ENCODE data around the gene C6orf47. TPM values are rescaled to one million over a fixed set of nuclear protein-coding genes. Genes with fewer than 3 reads are reported as not detected.

The C6orf47 gene
- total and polyA plus RNA-seq, 10 of the 15 experiments (the other 5 are each of a cell fraction or from before 2014, with no cell fraction given) = 0.16 to 20.4 (median 17.3) TPM; not detected in 1

DNA sequence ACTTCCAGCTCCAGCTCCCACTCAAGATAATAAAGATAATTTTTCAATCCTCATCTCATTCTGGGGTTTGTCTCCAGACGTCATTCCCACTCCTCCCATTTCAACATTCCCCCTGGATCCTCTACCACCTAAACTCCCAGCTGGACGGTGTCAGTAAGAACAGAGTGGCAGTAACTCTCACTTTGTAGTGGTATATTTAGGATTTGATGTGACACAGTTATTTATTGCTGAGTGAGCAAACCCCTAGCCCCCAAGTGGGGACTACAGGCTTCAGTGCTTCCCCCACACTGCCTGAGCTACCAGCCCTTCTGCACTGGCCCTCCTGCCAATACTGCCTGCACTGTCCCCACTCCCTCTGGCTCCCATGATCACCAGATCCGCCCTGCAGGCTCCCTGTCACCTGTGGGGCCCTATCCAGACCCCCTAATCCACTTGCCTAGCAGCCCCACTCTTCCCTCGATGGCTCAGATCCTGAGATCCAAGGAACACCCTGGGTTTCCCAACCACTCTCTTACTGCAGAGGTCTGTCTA lies 2.4 kb downstream of the C6orf47 start:
- H3K79me2 ChIP-seq (ENCODE audit: control insufficient read depth, insufficient read depth, low read length) = peaks cover 48% of the 10 kb centered on the region
- ChIA-PET SMC1A (ENCODE audit: uncharacterized antibody, unreplicated experiment) (interaction anchor here (0.6 to 1.0 kb wide), 2 partner anchors 161 to 172 kb away, joined by 3 read pairs; no protein-coding TSS in a partner anchor), RAD21 (ENCODE audit: unreplicated experiment) (interaction anchor here (1.2 kb wide), 1 partner anchor 81 kb away, joined by 3 read pairs; the partner anchor contains the start of gene MSH5), CTCF (interaction anchor here (0.7 to 1.8 kb wide), 2 partner anchors 107 to 225 kb away, joined by 3 to 5 read pairs; no protein-coding TSS in a partner anchor), POLR2A (interaction anchor here (0.7 to 1.4 kb wide), 3 partner anchors 8 to 80 kb away, joined by 3 to 4 read pairs (median 3); partner anchors contain the start of gene LY6G5B)
- no peak for FAIRE-seq
- no TSS peak for BruUV-seq (replicated peaks)
- ATAC-seq = no peak
- H3K36me3 ChIP-seq (ENCODE audit: control insufficient read depth in 2 of 2, insufficient read depth in 2 of 2, low read length in 1 of 2) = peaks cover 0 to 6% of the 10 kb centered on the region in 2 experiments; a peak in 3 of 4 replicates
- H3K27ac ChIP-seq (ENCODE audit: control insufficient read depth, insufficient read depth) = no peak overlapping the region
- peaks cover 33% of the 10 kb centered on the region for H3K4me1 ChIP-seq (ENCODE audit: control insufficient read depth, insufficient read depth, low read length)
- no peaks in the 10 kb centered on the region for H4K20me1 ChIP-seq (ENCODE audit: control insufficient read depth, insufficient read depth)
- H2AFZ ChIP-seq (ENCODE audit: control insufficient read depth, low read depth, low read length) = no peak overlapping the region
- H3K4me2 ChIP-seq (ENCODE audit: control insufficient read depth, insufficient read depth) = peak overlapping the region; percentile 99
- no peak for DNase-seq (ENCODE audit: low read depth, low spot score)
- TF ChIP-seq NR2C1 (IDR thresholded peaks at IDR 0.05) = no peak
- TF ChIP-seq, protein P1, sequence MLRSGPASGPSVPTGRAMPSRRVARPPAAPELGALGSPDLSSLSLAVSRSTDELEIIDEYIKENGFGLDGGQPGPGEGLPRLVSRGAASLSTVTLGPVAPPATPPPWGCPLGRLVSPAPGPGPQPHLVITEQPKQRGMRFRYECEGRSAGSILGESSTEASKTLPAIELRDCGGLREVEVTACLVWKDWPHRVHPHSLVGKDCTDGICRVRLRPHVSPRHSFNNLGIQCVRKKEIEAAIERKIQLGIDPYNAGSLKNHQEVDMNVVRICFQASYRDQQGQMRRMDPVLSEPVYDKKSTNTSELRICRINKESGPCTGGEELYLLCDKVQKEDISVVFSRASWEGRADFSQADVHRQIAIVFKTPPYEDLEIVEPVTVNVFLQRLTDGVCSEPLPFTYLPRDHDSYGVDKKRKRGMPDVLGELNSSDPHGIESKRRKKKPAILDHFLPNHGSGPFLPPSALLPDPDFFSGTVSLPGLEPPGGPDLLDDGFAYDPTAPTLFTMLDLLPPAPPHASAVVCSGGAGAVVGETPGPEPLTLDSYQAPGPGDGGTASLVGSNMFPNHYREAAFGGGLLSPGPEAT (IDR thresholded peaks at IDR 0.05; ENCODE audit: low read depth) = no peak
- TF ChIP-seq, protein P2, sequence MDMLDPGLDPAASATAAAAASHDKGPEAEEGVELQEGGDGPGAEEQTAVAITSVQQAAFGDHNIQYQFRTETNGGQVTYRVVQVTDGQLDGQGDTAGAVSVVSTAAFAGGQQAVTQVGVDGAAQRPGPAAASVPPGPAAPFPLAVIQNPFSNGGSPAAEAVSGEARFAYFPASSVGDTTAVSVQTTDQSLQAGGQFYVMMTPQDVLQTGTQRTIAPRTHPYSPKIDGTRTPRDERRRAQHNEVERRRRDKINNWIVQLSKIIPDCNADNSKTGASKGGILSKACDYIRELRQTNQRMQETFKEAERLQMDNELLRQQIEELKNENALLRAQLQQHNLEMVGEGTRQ (IDR thresholded peaks at IDR 0.05; ENCODE audit: borderline replicate concordance, low read depth, low read length) = no peak
- TF ChIP-seq, protein P3, sequence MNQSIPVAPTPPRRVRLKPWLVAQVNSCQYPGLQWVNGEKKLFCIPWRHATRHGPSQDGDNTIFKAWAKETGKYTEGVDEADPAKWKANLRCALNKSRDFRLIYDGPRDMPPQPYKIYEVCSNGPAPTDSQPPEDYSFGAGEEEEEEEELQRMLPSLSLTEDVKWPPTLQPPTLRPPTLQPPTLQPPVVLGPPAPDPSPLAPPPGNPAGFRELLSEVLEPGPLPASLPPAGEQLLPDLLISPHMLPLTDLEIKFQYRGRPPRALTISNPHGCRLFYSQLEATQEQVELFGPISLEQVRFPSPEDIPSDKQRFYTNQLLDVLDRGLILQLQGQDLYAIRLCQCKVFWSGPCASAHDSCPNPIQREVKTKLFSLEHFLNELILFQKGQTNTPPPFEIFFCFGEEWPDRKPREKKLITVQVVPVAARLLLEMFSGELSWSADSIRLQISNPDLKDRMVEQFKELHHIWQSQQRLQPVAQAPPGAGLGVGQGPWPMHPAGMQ (IDR thresholded peaks at IDR 0.05; ENCODE audit: borderline replicate concordance) = no peak
- TF ChIP-seq NR2F1 (conservative IDR thresholded peaks at IDR 0.05) = no peak
- TF ChIP-seq SMAD5 (IDR thresholded peaks at IDR 0.05; ENCODE audit: low read depth) = no peak
- no peak for TF ChIP-seq CEBPB (IDR thresholded peaks at IDR 0.05; ENCODE audit: borderline replicate concordance in 1 of 2, low read depth in 2 of 2, low read length in 2 of 2)
- TF ChIP-seq, protein P4, sequence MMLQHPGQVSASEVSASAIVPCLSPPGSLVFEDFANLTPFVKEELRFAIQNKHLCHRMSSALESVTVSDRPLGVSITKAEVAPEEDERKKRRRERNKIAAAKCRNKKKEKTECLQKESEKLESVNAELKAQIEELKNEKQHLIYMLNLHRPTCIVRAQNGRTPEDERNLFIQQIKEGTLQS (IDR thresholded peaks at IDR 0.05; ENCODE audit: borderline replicate concordance, extremely low read depth, low read depth, low read length) = no peak
- TF ChIP-seq SREBF1 (IDR thresholded peaks at IDR 0.05; ENCODE audit: low read length) = no peak
- TF ChIP-seq KDM1A (IDR thresholded peaks at IDR 0.05; ENCODE audit: borderline replicate concordance) = no peak
- TF ChIP-seq HDAC6 (IDR thresholded peaks at IDR 0.05; ENCODE audit: unreplicated experiment) = no peak
- TF ChIP-seq, protein P5, sequence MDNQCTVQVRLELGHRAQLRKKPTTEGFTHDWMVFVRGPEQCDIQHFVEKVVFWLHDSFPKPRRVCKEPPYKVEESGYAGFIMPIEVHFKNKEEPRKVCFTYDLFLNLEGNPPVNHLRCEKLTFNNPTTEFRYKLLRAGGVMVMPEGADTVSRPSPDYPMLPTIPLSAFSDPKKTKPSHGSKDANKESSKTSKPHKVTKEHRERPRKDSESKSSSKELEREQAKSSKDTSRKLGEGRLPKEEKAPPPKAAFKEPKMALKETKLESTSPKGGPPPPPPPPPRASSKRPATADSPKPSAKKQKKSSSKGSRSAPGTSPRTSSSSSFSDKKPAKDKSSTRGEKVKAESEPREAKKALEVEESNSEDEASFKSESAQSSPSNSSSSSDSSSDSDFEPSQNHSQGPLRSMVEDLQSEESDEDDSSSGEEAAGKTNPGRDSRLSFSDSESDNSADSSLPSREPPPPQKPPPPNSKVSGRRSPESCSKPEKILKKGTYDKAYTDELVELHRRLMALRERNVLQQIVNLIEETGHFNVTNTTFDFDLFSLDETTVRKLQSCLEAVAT (IDR thresholded peaks at IDR 0.05) = no peak
- no peak for TF ChIP-seq SRF (IDR thresholded peaks at IDR 0.05; ENCODE audit: low read depth in 2 of 2, low read length in 2 of 2)
- no peak for TF ChIP-seq TAF1 (IDR thresholded peaks at IDR 0.05; ENCODE audit: borderline replicate concordance, low read depth, low read length)
- TF ChIP-seq ESRRA (IDR thresholded peaks at IDR 0.05; ENCODE audit: low read length) = no peak
- H3K27me3 ChIP-seq (replicated peaks in 1 of 2; ENCODE audit: control insufficient read depth in 2 of 2, insufficient read depth in 2 of 2, low read length in 1 of 2) = no peaks in the 10 kb centered on the region
- peak overlapping the region; percentile 79; the same call in 1 of the 2 replicates for H3K4me3 ChIP-seq
- intact Hi-C loops (cut with micrococcal nuclease; ENCODE audit: unreplicated experiment) (no loop called here), in situ Hi-C loops (cut with MboI) (no loop called here)
- 81% methylated on average over 4 of the region's 4 CpGs for WGBS (ENCODE audit: insufficient coverage, insufficient replicate concordance, low lambda C conversion rate, missing lambda C conversion rate)
- peak overlapping the region; percentile 95 for H3K9ac ChIP-seq (ENCODE audit: control insufficient read depth, insufficient read depth, low read length)
- H3K9me3 ChIP-seq (replicated peaks; ENCODE audit: control insufficient read depth, insufficient read depth, low read length) = no peaks in the 10 kb centered on the region; the same call in 2 of the 3 replicates
